ENCODE data around the gene CSPG4. TPM values are rescaled to one million over a fixed set of nuclear protein-coding genes. Genes with fewer than 3 reads are reported as not detected.

Gene CSPG4
- total and polyA plus RNA-seq, 2 donors (not counting 3 experiments of a cell fraction or from before 2014, with no cell fraction given): not detected

- intact Hi-C loops (cut with micrococcal nuclease): no loop called here
- H3K9me3 ChIP-seq (replicated peaks; ENCODE audit: control insufficient read depth, insufficient read depth, low read length): no peaks in the 10 kb centered on the region
- H3K4me3 ChIP-seq (replicated peaks in 1 of 3; ENCODE audit: insufficient read depth in 1 of 3, low read depth in 1 of 3, low read length in 3 of 3): no peak overlapping the region
- no peaks in the 10 kb centered on the region for H3K9me1 ChIP-seq (replicated peaks; ENCODE audit: control insufficient read depth, extremely low read depth, insufficient read depth, low read length)
- H3K4me1 ChIP-seq (ENCODE audit: control insufficient read depth, extremely low read depth, insufficient read depth, low read length): peaks cover 4% of the 10 kb centered on the region
- FAIRE-seq (no peak), DNase-seq (ENCODE audit: low read depth, low spot score) (no peak)
- dilution Hi-C loops (cut with MboI; ENCODE audit: extremely low pct_ligation_motif_present, low sequenced_read_pairs): no loop called here
- peaks cover 0 to 1% of the 10 kb centered on the region in 2 experiments for H3K27me3 ChIP-seq (ENCODE audit: control insufficient read depth in 2 of 2, insufficient read depth in 2 of 2, low read length in 2 of 2)
- H3K27ac ChIP-seq (ENCODE audit: insufficient read depth, low read depth, low read length): no peak overlapping the region
- no peaks in the 10 kb centered on the region for H3K36me3 ChIP-seq (ENCODE audit: control insufficient read depth in 2 of 2, extremely low read depth in 1 of 2, insufficient read depth in 2 of 2, low read length in 2 of 2)
- no peaks in the 10 kb centered on the region for H3K79me2 ChIP-seq (ENCODE audit: control insufficient read depth, insufficient read depth, low read length)
- CTCF ChIA-PET: interaction anchor here (1.4 to 1.6 kb wide), 3 partner anchors 9 to 21 kb away, joined by 3 to 4 read pairs (median 3); no protein-coding TSS in a partner anchor
- POLR2A ChIA-PET: no interaction called here
- H3K9ac ChIP-seq (replicated peaks; ENCODE audit: extremely low read depth, insufficient read depth, low read length): no peak overlapping the region
- no peak overlapping the region for H3K4me2 ChIP-seq (ENCODE audit: insufficient read depth, low read length)
- H4K20me1 ChIP-seq (replicated peaks; ENCODE audit: control insufficient read depth, extremely low read depth, insufficient read depth, low read length): no peaks in the 10 kb centered on the region
- TF ChIP-seq POLR2A (IDR thresholded peaks at IDR 0.05; ENCODE audit: low read depth, low read length) (no peak), CTCF (IDR thresholded peaks at IDR 0.05; ENCODE audit: extremely low read depth in 1 of 2, insufficient read depth in 1 of 2, low read depth in 1 of 2, low read length in 2 of 2) (no peak), JUN (IDR thresholded peaks at IDR 0.05; ENCODE audit: borderline replicate concordance, insufficient read depth, insufficient read length, low read depth) (no peak), EZH2 (IDR thresholded peaks at IDR 0.05; ENCODE audit: borderline replicate concordance, low read depth, low read length, severe bottlenecking) (no peak), GATA2 (IDR thresholded peaks at IDR 0.05; ENCODE audit: insufficient read depth, insufficient read length, low read depth, low read length) (no peak), MYC (IDR thresholded peaks at IDR 0.05; ENCODE audit: low read depth, low read length) (no peak), MAX (IDR thresholded peaks at IDR 0.05; ENCODE audit: insufficient read depth, insufficient read length) (no peak), FOS (IDR thresholded peaks at IDR 0.05; ENCODE audit: borderline replicate concordance, insufficient read depth, low read length) (no peak), POLR2AphosphoS5 (IDR thresholded peaks at IDR 0.05; ENCODE audit: insufficient read depth, low read depth, low read length) (no peak)
- BruUV-seq (replicated peaks): no TSS peak
- H2AFZ ChIP-seq (ENCODE audit: low read depth, low read length): no peak overlapping the region
Observed at GRCh38 chr15:75759416-75760130, 46.9 kb upstream of the CSPG4 start.
